IMR-90 (cell line): ENCODE measurements around the gene CNNM2. TPM values are rescaled to one million over a fixed set of nuclear protein-coding genes. Genes with fewer than 3 reads are reported as not detected.
A peak's percentile ranks its signal among the peaks of the same experiment; 100 is the strongest.

Source experiments
- ATAC-seq: fragments of 200-7000 bp; cut with Tn5 transposase; 2 replicates; pipeline ENCODE4 v1.9.1; 2020; ENCODE audit warnings: low read depth, mild to moderate bottlenecking, moderate library complexity
- BruUV-seq: library from RNA; stranded (reverse); fragments of 400-500 nt; replicated peaks from 2 replicates; lab custom pipeline; 2021; lab: Mats Ljungman, UMichigan
- CTCF ChIA-PET: fragments of 300-600 bp; formaldehyde crosslinking; extraction: SDS; loops from one replicate; lab custom pipeline; 2021; ENCODE audit warnings: antibody characterized with exemption; lab: Yijun Ruan, JAX
- POLR2A ChIA-PET: fragments of 300-600 bp; sonication (Branson Sonifier 250); formaldehyde crosslinking; loops from one replicate; lab custom pipeline; 2022; ENCODE audit warnings: antibody characterized with exemption; ENCODE audit not compliant: unreplicated experiment; lab: Charles Lee
- DNase-seq: peaks from one replicate; pipeline ENCODE4 v3.0.0; 2013
- H2AFZ ChIP-seq: replicated peaks from 2 replicates; pipeline ENCODE3; 2013; ENCODE audit warnings: low read length, mild to moderate bottlenecking; ENCODE audit not compliant: poor library complexity
- H2AK5ac ChIP-seq: 2 replicates; pipeline ENCODE4 v1.6.1; 2013; ENCODE audit warnings: low read depth, low read length, inconsistent platforms
- H2AK9ac ChIP-seq: replicated peaks from 2 replicates; pipeline ENCODE3; 2013; ENCODE audit warnings: mild to moderate bottlenecking, low read depth, low read length, moderate library complexity; ENCODE audit not compliant: poor library complexity
- H2BK120ac ChIP-seq: 2 replicates; pipeline ENCODE4 v1.6.1; 2013; ENCODE audit warnings: low read depth, low read length, inconsistent platforms
- H2BK15ac ChIP-seq: 3 replicates; pipeline ENCODE4 v1.6.1; 2013; ENCODE audit warnings: low read depth, low read length, inconsistent platforms
- H2BK20ac ChIP-seq: 2 replicates; pipeline ENCODE4 v1.6.1; 2013; ENCODE audit warnings: low read depth, mild to moderate bottlenecking, inconsistent platforms, low read length, moderate library complexity
- H2BK5ac ChIP-seq: 2 replicates; pipeline ENCODE4 v1.6.1; 2013; ENCODE audit warnings: mild to moderate bottlenecking, low read depth, low read length, inconsistent platforms; ENCODE audit not compliant: poor library complexity, severe bottlenecking
- H3K14ac ChIP-seq: replicated peaks from 2 replicates; pipeline ENCODE4 v1.6.1; 2013; ENCODE audit warnings: low read depth, low read length, inconsistent platforms
- H3K18ac ChIP-seq: 2 replicates; pipeline ENCODE4 v1.6.1; 2013; ENCODE audit warnings: low read depth, low read length, control low read depth
- H3K23ac ChIP-seq: 2 replicates; pipeline ENCODE4 v1.6.1; 2013; ENCODE audit warnings: low read depth, low read length, inconsistent platforms
- H3K27ac ChIP-seq: 2 replicates; pipeline ENCODE4 v1.5.1; 2013; ENCODE audit warnings: mild to moderate bottlenecking, control low read depth, low read length; ENCODE audit not compliant: insufficient read depth
- H3K27me3 ChIP-seq: 2 replicates; pipeline ENCODE4 v1.6.1; 2013; ENCODE audit warnings: low read length; ENCODE audit not compliant: control insufficient read depth, insufficient read depth
- H3K36me3 ChIP-seq: 2 replicates; pipeline ENCODE4 v1.6.1; 2013; ENCODE audit warnings: low read length, mixed read lengths; ENCODE audit not compliant: control insufficient read depth, insufficient read depth
- H3K4ac ChIP-seq: 2 replicates; pipeline ENCODE4 v1.6.1; 2013; ENCODE audit warnings: low read depth, low read length, inconsistent platforms
- H3K4me1 ChIP-seq: 2 replicates; pipeline ENCODE4 v1.6.1; 2013; ENCODE audit warnings: low read length, mixed read lengths; ENCODE audit not compliant: control insufficient read depth, insufficient read depth
- H3K4me2 ChIP-seq: 2 replicates; pipeline ENCODE4 v1.6.1; 2013; ENCODE audit warnings: low read depth, mild to moderate bottlenecking, control low read depth, low read length, moderate library complexity
- H3K4me3 ChIP-seq: 2 replicates; pipeline ENCODE4 v1.5.1; 2013; ENCODE audit warnings: low read depth, mild to moderate bottlenecking, control low read depth, low read length, moderate library complexity; ENCODE audit not compliant: insufficient read depth
- H3K56ac ChIP-seq: 2 replicates; pipeline ENCODE4 v1.6.1; 2013; ENCODE audit warnings: low read length, inconsistent platforms; ENCODE audit not compliant: insufficient read depth; ENCODE audit errors: extremely low read depth
- H3K79me1 ChIP-seq, 2 experiments: 2 replicates each; pipeline ENCODE4 v1.6.1; 2013; ENCODE audit warnings: low read length in 2 of 2, inconsistent platforms in 1 of 2, low read depth in 1 of 2
- H3K9ac ChIP-seq: 2 replicates; pipeline ENCODE4 v1.6.1; 2013; ENCODE audit warnings: low read depth, low read length, control low read depth
- H3K9me1 ChIP-seq: 2 replicates; pipeline ENCODE4 v1.6.1; 2013; ENCODE audit warnings: low read length, inconsistent platforms; ENCODE audit not compliant: insufficient read depth
- H3K9me3 ChIP-seq: 2 replicates; pipeline ENCODE4 v1.6.1; 2013; ENCODE audit warnings: low read length; ENCODE audit not compliant: control insufficient read depth, insufficient read depth
- H4K20me1 ChIP-seq: 2 replicates; pipeline ENCODE4 v1.6.1; 2013; ENCODE audit warnings: low read length, inconsistent platforms; ENCODE audit not compliant: insufficient read depth
- H4K5ac ChIP-seq: 2 replicates; pipeline ENCODE4 v1.6.1; 2013; ENCODE audit warnings: mild to moderate bottlenecking, low read depth, low read length, control low read depth
- H4K8ac ChIP-seq, 2 experiments: 2 replicates each; pipeline ENCODE4 v1.6.1; 2013; ENCODE audit warnings: low read depth in 2 of 2, low read length in 2 of 2, control low read depth in 1 of 2, inconsistent platforms in 1 of 2
- H4K91ac ChIP-seq: 2 replicates; pipeline ENCODE4 v1.6.1; 2013; ENCODE audit warnings: low read depth, low read length, inconsistent platforms; ENCODE audit not compliant: insufficient read depth
- BHLHE40 ChIP-seq: fragments of 150-350 bp; IDR thresholded peaks from 2 replicates; pipeline ENCODE4 v1.6.1; 2016; ENCODE audit warnings: mild to moderate bottlenecking, low read depth, low read length
- MAFK ChIP-seq: IDR thresholded peaks from 2 replicates; pipeline ENCODE4 v1.6.1; 2012; ENCODE audit warnings: low read depth, low read length, improper control_type of control experiment
- MXI1 ChIP-seq: IDR thresholded peaks from 2 replicates; pipeline ENCODE4 v1.6.1; 2012; ENCODE audit warnings: low read depth, mild to moderate bottlenecking, low read length, moderate library complexity, borderline replicate concordance
- NFE2L2 ChIP-seq: fragments of 150-350 bp; IDR thresholded peaks from 2 replicates; pipeline ENCODE4 v1.6.1; 2016; ENCODE audit warnings: low read depth, mild to moderate bottlenecking, low read length
- SMC3 ChIP-seq: fragments of 150-350 bp; IDR thresholded peaks from 2 replicates; pipeline ENCODE4 v1.6.1; 2016; ENCODE audit warnings: low read depth, mild to moderate bottlenecking, antibody characterized with exemption, low read length, moderate library complexity
- WGBS, 2 experiments: methylation state at CpG; one replicate each; pipeline versions ENCODE4 v1.1.5 to v1.1.7; 2013; ENCODE audit warnings: missing lambda C conversion rate in 2 of 2; ENCODE audit not compliant: insufficient read length in 1 of 2; ENCODE audit errors: extremely low coverage in 2 of 2; 5-methylcytosine and 5-hydroxymethylcytosine counted together
- dilution Hi-C: fragments of 300-500 bp; cut with HindIII; formaldehyde crosslinking; loops from one replicate; pipeline ENCODE4 v1.14.3; 2018; ENCODE audit warnings: low sequenced_read_pairs; ENCODE audit not compliant: unreplicated experiment
- in situ Hi-C: fragments of 300-500 bp; cut with MboI; formaldehyde crosslinking; loops from 3 replicates; pipeline ENCODE4 v1.14.3; 2019; ENCODE audit warnings: low sequenced_read_pairs, inconsistent platforms, mixed read lengths
- intact Hi-C: fragments of 100-400 bp; cut with micrococcal nuclease; formaldehyde crosslinking; loops from 2 replicates; pipeline ENCODE4 v1.10.0; 2022
- polyA plus RNA-seq, 3 experiments: library from polyadenylated mRNA; depleted of rRNA; stranded (reverse); fragments of >200 nt; gene quantifications; 2 replicates each; pipeline ENCODE4 v1.2.3, GENCODE V29; 2012; ENCODE audit warnings: low replicate concordance in 1 of 3
- total RNA-seq: library from RNA; depleted of rRNA; stranded (reverse); fragments of >200 nt; gene quantifications from 2 replicates; pipeline ENCODE4 v1.2.3, GENCODE V29; 2012

The CNNM2 gene
- total and polyA plus RNA-seq, 2 of the 4 experiments (the other 2 are of a cell fraction) = 4.7 to 5.6 TPM

GRCh38 chr10:102994531-102995295 is 76.6 kb downstream of the CNNM2 start:
- no peak overlapping the region for H3K4me2 ChIP-seq
- no peaks in the 10 kb centered on the region for H3K36me3 ChIP-seq
- no peak overlapping the region for H3K9ac ChIP-seq
- no peak for TF ChIP-seq MAFK
- TF ChIP-seq BHLHE40 = no peak
- TF ChIP-seq MXI1 = no peak
- TF ChIP-seq NFE2L2 = no peak
- TF ChIP-seq SMC3 = no peak
- H3K9me3 ChIP-seq = no peaks in the 10 kb centered on the region
- H4K5ac ChIP-seq = 0 out of 2 replicates have a peak overlapping the region, but pooled peaks have one; percentile 4
- 0 out of 2 replicates have a peak overlapping the region, but pooled peaks have one; percentile 12 for H3K23ac ChIP-seq
- H2AFZ ChIP-seq = no peak overlapping the region
- H4K8ac ChIP-seq = no peak overlapping the region
- no peak overlapping the region for H3K56ac ChIP-seq
- 0 out of 2 replicates have a peak overlapping the region, but pooled peaks have one; percentile 21 for H4K91ac ChIP-seq
- no CpG with 5 or more reads among the region's 5 CpGs for WGBS, 2 experiments
- H2BK15ac ChIP-seq = no peak overlapping the region
- DNase-seq (no peak), ATAC-seq (no peak)
- intact Hi-C loops (loop anchor here (10.0 kb wide), 1 partner anchor 50 kb away; no protein-coding TSS in a partner anchor), dilution Hi-C loops (no loop called here), in situ Hi-C loops (loop anchor here (5.0 kb wide), 1 partner anchor 48 kb away; no protein-coding TSS in a partner anchor)
- H3K27me3 ChIP-seq = no peaks in the 10 kb centered on the region
- no peak overlapping the region for H3K14ac ChIP-seq
- no peak overlapping the region for H2AK9ac ChIP-seq
- H3K18ac ChIP-seq = no peak overlapping the region
- CTCF ChIA-PET = interaction anchor here (0.6 kb wide), 1 partner anchor 11 kb away, joined by 4 read pairs; no protein-coding TSS in a partner anchor
- no peak overlapping the region for H2BK120ac ChIP-seq
- no TSS peak for BruUV-seq
- peaks cover 6% of the 10 kb centered on the region for H3K9me1 ChIP-seq
- H2AK5ac ChIP-seq = no peak overlapping the region
- H3K79me1 ChIP-seq = peaks cover 5 to 50% of the 10 kb centered on the region in 2 experiments
- H2BK5ac ChIP-seq = no peak overlapping the region
- H3K27ac ChIP-seq = no peak overlapping the region
- H4K20me1 ChIP-seq = no peaks in the 10 kb centered on the region
- peaks cover 6% of the 10 kb centered on the region for H3K4me1 ChIP-seq
- H2BK20ac ChIP-seq = peak overlapping the region; percentile 47
- POLR2A ChIA-PET = no interaction called here
- peak overlapping the region; percentile 4 for H3K4ac ChIP-seq
- no peak overlapping the region for H3K4me3 ChIP-seq
